ENCODE results near the gene GSPT1. TPM values are rescaled to one million over a fixed set of nuclear protein-coding genes. Genes with fewer than 3 reads are reported as not detected.
A peak's percentile ranks its signal among the peaks of the same experiment; 100 is the strongest.

Gene GSPT1
- total RNA-seq, 4 donors from 2014 or later = 38.6 to 55.3 (median 52.0) TPM

DNA sequence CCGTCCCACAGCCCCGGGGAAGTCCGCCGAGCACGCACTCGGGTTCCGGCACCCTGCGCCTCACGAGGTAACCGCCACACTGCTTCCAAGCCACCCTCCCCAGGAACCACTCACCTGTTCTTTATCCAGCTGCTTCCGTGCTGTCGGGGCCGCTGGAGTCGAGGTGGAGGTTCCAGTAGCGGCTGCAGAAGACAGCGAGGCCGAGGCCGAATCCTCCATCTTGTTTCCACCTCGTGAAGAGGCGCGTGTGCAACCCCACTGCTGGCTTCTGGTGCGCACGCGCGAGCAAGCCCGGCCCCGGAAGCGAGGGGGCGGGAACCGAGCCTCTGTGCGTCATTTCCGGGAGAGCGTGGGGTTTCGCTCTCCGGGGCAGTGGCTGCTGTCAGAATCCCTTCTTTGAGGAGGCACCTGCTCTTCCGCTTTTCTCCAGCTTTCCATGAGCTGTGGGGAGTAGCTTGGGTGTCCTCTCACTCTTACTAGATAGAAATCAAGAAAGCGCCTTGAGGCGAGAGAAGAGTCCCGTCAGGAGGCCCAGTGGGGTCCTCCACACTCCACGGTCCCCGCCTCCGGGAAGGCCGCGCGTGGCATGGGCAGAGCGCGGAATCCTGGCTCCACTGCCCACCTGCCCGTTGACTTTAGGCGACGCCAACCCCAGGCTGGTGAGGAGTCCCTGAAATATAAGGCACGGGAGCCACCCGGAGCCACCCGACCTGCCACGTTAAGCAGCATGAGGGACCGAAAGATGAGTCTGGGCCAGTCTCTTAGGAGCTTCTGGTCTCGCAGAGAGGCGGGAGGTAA lies 64.3 kb downstream of the GSPT1 start, which contains the start of gene RSL1D1:
RSL1D1 (minus strand) TSS at position 249 of the 798 bp plus-strand sequence; CDS start at position 219, 30 bp downstream.
- no peak for TF ChIP-seq CTCF (IDR thresholded peaks at IDR 0.05)
- peak in 1 of 2 donors; percentile 64 for TF ChIP-seq POLR2A (IDR thresholded peaks at IDR 0.05)

GRCh38 chr16:11848842-11849241 lies 66.9 kb downstream of the GSPT1 start:
- TF ChIP-seq POLR2A (IDR thresholded peaks at IDR 0.05) = no peak
- no peak for TF ChIP-seq CTCF (IDR thresholded peaks at IDR 0.05)
- H3K4me3 ChIP-seq (ENCODE audit: low read depth, poor library complexity, severe bottlenecking) = no peak overlapping the region
- 91 to 95% methylated on average over 3 of the region's 3 CpGs for WGBS, 2 donors
- no peak for DNase-seq (ENCODE audit: low spot score in 2 of 2)
- intact Hi-C loops (cut with DNase I; ENCODE audit: low total_unique reads) = no loop called here

More for the DNA sequence above, 64.3 kb downstream of the GSPT1 start, which contains the start of gene RSL1D1:
- DNase-seq (ENCODE audit: low spot score in 2 of 2) = peak; percentile 90 to 98
- H3K4me3 ChIP-seq (ENCODE audit: low read depth, poor library complexity, severe bottlenecking) = peak within 1 kb of the TSS; percentile 91
- intact Hi-C loops (cut with DNase I; ENCODE audit: low total_unique reads) = no loop called here
- 0 to 2% methylated on average over 30 to 45 of the region's 57 CpGs for WGBS, 2 donors

- intact Hi-C loops (cut with DNase I; ENCODE audit: low total_unique reads) = no loop called here
- no peak overlapping the region for H3K4me3 ChIP-seq (ENCODE audit: low read depth, poor library complexity, severe bottlenecking)
- no peak for DNase-seq (ENCODE audit: low spot score in 2 of 2)
- TF ChIP-seq CTCF (IDR thresholded peaks at IDR 0.05) = no peak
- TF ChIP-seq POLR2A (IDR thresholded peaks at IDR 0.05) = no peak
- 96 to 98% methylated on average over 4 of the region's 4 CpGs for WGBS, 2 donors
Measured at GRCh38 chr16:11844499-11844898, 71.3 kb downstream of the GSPT1 start.

GRCh38 chr16:11843861-11844260 lies 71.9 kb downstream of the GSPT1 start:
- no peak overlapping the region for H3K4me3 ChIP-seq (ENCODE audit: low read depth, poor library complexity, severe bottlenecking)
- intact Hi-C loops (cut with DNase I; ENCODE audit: low total_unique reads) = no loop called here
- no peak for DNase-seq (ENCODE audit: low spot score in 2 of 2)
- TF ChIP-seq POLR2A (IDR thresholded peaks at IDR 0.05) (no peak), CTCF (IDR thresholded peaks at IDR 0.05) (no peak)
- 81 to 92% methylated on average over 5 of the region's 5 CpGs for WGBS, 2 donors

GRCh38 chr16:11843206-11843605 lies 72.5 kb downstream of the GSPT1 start:
- intact Hi-C loops (cut with DNase I; ENCODE audit: low total_unique reads) = no loop called here
- no peak overlapping the region for H3K4me3 ChIP-seq (ENCODE audit: low read depth, poor library complexity, severe bottlenecking)
- TF ChIP-seq CTCF (IDR thresholded peaks at IDR 0.05) (no peak), POLR2A (IDR thresholded peaks at IDR 0.05) (no peak)
- DNase-seq (ENCODE audit: low spot score in 2 of 2) = no peak
- 97 to 99% methylated on average over 11 of the region's 11 CpGs for WGBS, 2 donors
